ENCODE results near the gene ATXN1L.
A peak's percentile ranks its signal among the peaks of the same experiment; 100 is the strongest.

Gene ATXN1L

DNA sequence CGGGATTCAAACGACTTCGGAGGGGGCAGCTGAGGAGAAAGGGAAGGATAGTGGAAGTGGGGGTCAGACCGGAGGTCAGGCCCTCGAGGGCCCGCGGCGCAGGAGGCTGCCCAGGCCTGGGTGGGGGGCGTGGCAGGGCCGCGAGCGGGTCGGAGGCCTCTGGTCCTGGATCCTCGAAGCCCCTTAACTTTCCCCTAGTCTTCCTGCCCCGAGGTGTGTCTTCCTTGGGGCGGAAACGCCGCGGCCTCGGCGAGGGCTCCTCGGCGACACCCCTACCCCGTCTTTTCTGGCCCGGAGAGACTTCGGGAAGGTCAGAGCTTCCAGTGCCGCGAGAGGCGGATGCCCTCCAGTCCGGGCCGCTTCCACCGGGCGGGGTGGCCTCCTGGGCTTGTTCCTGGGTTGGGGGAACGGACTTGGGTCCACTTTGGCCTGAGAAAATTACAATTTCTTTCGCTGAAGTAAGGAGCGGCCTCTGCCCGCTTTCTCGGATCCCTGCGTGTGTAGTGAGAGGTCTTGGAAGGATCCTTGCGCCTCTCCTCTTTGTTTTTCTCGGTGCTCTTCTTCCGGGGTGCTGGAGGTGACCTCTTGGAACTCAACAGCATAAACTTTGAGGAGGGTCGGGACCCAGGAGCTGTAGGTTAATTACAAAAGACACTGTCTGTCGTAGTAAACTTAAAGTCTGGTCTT is 50.0 kb downstream of the ATXN1L start:
- Histone ChIP-seq H3K27ac (ENCODE audit: poor library complexity, severe bottlenecking) (peak overlapping the region; percentile 76), H3K4me1 (ENCODE audit: insufficient read depth, poor library complexity, severe bottlenecking) (peaks cover 8% of the 10 kb centered on the region), H3K27me3 (ENCODE audit: insufficient read depth, poor library complexity, severe bottlenecking) (no peaks in the 10 kb centered on the region), H3K4me3 (ENCODE audit: severe bottlenecking) (peak overlapping the region; percentile 93), H3K36me3 (ENCODE audit: low read depth) (peaks cover 29% of the 10 kb centered on the region), H3K9me3 (ENCODE audit: severe bottlenecking) (no peaks in the 10 kb centered on the region)
- ATAC-seq (ENCODE audit: low read depth) = peak; percentile 5; the same call in 2 of the 3 replicates
- TF ChIP-seq CTCF (IDR thresholded peaks at IDR 0.05; ENCODE audit: poor library complexity, severe bottlenecking) = no peak
- no peak for DNase-seq (ENCODE audit: low spot score)

GRCh38 chr16:71896764-71897368 is 51.1 kb downstream of the ATXN1L start:
- peaks cover 8% of the 10 kb centered on the region for H3K4me1 ChIP-seq (ENCODE audit: insufficient read depth, poor library complexity, severe bottlenecking)
- ATAC-seq (ENCODE audit: low read depth) = no peak
- no peak for DNase-seq (ENCODE audit: low spot score)
- TF ChIP-seq CTCF (IDR thresholded peaks at IDR 0.05; ENCODE audit: poor library complexity, severe bottlenecking) = no peak
- H3K27ac ChIP-seq (ENCODE audit: poor library complexity, severe bottlenecking) = no peak overlapping the region
- peak overlapping the region; percentile 93 for H3K4me3 ChIP-seq (ENCODE audit: severe bottlenecking)
- H3K36me3 ChIP-seq (ENCODE audit: low read depth) = peaks cover 33% of the 10 kb centered on the region
- H3K9me3 ChIP-seq (ENCODE audit: severe bottlenecking) = no peaks in the 10 kb centered on the region
- no peaks in the 10 kb centered on the region for H3K27me3 ChIP-seq (ENCODE audit: insufficient read depth, poor library complexity, severe bottlenecking)

DNA sequence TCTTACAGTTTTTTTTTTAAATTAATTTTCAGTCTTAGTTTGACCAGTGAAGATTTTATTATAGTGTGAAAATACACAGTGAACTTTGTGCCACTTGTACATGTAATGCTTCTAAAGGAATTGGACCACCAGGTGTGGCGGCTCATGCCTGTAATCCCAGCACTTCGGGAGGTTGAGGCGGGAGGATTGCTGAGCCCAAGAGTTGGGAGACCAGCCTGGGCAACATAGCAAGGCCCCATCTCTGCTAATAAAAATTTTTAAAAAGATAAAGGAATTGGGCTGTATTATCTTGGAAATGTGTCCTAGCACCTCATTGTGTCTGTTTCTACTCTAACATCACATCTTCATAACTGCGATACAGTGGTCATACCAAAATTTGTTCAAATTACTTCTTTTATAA is 53.4 kb downstream of the ATXN1L start:
- ATAC-seq (ENCODE audit: low read depth) (no peak), DNase-seq (ENCODE audit: low spot score) (no peak)
- H3K9me3 ChIP-seq (ENCODE audit: severe bottlenecking) = no peaks in the 10 kb centered on the region
- H3K4me3 ChIP-seq (ENCODE audit: severe bottlenecking) = no peak overlapping the region
- no peak for TF ChIP-seq CTCF (IDR thresholded peaks at IDR 0.05; ENCODE audit: poor library complexity, severe bottlenecking)
- no peak overlapping the region for H3K27ac ChIP-seq (ENCODE audit: poor library complexity, severe bottlenecking)
- H3K36me3 ChIP-seq (ENCODE audit: low read depth) = peaks cover 54% of the 10 kb centered on the region
- H3K27me3 ChIP-seq (ENCODE audit: insufficient read depth, poor library complexity, severe bottlenecking) = no peaks in the 10 kb centered on the region
- peaks cover 8% of the 10 kb centered on the region for H3K4me1 ChIP-seq (ENCODE audit: insufficient read depth, poor library complexity, severe bottlenecking)

DNA sequence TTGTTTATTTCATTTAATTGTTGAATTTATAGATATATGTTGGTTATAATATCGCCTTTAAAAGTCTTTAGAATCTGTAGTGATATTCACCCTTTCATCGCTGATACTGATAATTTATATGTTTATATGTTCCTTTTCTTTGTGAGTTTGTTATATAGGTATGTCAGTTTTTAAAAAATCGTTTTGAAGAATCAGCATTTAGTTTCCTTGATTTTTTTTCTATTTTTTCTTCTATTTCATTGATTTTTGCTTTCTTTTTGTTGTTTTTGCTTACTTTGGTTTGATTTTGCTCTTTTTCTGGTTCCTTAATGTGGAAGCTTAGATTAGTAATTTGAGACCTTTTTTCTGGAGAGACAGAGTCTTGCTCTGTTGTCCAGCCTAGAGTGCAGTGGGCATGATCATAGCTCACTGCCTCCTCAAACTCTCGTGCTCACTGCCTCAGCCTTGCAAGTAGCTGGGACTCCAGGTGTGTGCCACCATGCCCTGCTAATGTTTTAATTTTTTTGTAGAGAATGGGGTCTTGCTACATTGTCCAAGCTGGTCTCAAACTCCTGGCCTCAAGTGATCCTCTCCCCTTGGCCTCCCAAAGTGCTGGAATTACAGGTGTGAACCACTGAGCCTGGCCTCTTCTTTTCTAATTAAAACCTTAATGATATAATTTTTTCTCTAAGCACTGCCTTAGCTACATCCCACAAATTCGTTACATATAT is 57.0 kb downstream of the ATXN1L start:
- H3K9me3 ChIP-seq (ENCODE audit: severe bottlenecking) = no peaks in the 10 kb centered on the region
- H3K4me1 ChIP-seq (ENCODE audit: insufficient read depth, poor library complexity, severe bottlenecking) = no peaks in the 10 kb centered on the region
- H3K36me3 ChIP-seq (ENCODE audit: low read depth) = peaks cover 46% of the 10 kb centered on the region
- no peak for DNase-seq (ENCODE audit: low spot score)
- no peak for ATAC-seq (ENCODE audit: low read depth)
- no peak for TF ChIP-seq CTCF (IDR thresholded peaks at IDR 0.05; ENCODE audit: poor library complexity, severe bottlenecking)
- H3K4me3 ChIP-seq (ENCODE audit: severe bottlenecking) = no peak overlapping the region
- H3K27me3 ChIP-seq (ENCODE audit: insufficient read depth, poor library complexity, severe bottlenecking) = no peaks in the 10 kb centered on the region
- H3K27ac ChIP-seq (ENCODE audit: poor library complexity, severe bottlenecking) = no peak overlapping the region
